ENCODE data around the gene RNGTT. TPM values are rescaled to one million over a fixed set of nuclear protein-coding genes. Genes with fewer than 3 reads are reported as not detected.

Gene RNGTT
- total and polyA plus RNA-seq, 12 donors: 3.1 to 10.9 (median 8.6) TPM

GRCh38 chr6:88661136-88661535 is 302.3 kb downstream of the RNGTT start:
- DNase-seq (no peak), ATAC-seq (no peak)
- Histone ChIP-seq H3K4me1 (no peaks in the 10 kb centered on the region), H3K9me3 (peaks cover 0 to 73% (median 23%) of the 10 kb centered on the region in 11 donors), H3K27ac (no peak overlapping the region), H3K27me3 (no peaks in the 10 kb centered on the region), H3K4me3 (no peak overlapping the region), H3K36me3 (peaks cover 0 to 12% (median 0%) of the 10 kb centered on the region in 9 donors)
- intact Hi-C loops (cut with DNase I): no loop called here
- 93 to 96% methylated on average over 6 of the region's 6 CpGs for WGBS, 2 donors
- TF ChIP-seq, protein P1, sequence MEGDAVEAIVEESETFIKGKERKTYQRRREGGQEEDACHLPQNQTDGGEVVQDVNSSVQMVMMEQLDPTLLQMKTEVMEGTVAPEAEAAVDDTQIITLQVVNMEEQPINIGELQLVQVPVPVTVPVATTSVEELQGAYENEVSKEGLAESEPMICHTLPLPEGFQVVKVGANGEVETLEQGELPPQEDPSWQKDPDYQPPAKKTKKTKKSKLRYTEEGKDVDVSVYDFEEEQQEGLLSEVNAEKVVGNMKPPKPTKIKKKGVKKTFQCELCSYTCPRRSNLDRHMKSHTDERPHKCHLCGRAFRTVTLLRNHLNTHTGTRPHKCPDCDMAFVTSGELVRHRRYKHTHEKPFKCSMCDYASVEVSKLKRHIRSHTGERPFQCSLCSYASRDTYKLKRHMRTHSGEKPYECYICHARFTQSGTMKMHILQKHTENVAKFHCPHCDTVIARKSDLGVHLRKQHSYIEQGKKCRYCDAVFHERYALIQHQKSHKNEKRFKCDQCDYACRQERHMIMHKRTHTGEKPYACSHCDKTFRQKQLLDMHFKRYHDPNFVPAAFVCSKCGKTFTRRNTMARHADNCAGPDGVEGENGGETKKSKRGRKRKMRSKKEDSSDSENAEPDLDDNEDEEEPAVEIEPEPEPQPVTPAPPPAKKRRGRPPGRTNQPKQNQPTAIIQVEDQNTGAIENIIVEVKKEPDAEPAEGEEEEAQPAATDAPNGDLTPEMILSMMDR (IDR thresholded peaks at IDR 0.05): no peak

GRCh38 chr6:88655586-88655985 is 307.8 kb downstream of the RNGTT start:
- DNase-seq (no peak), ATAC-seq (no peak)
- TF ChIP-seq, protein P1 (IDR thresholded peaks at IDR 0.05): no peak
- H3K27ac ChIP-seq: no peak overlapping the region
- intact Hi-C loops (cut with DNase I): no loop called here
- peaks cover 0 to 42% (median 19%) of the 10 kb centered on the region in 11 donors for H3K9me3 ChIP-seq
- peaks cover 0 to 12% (median 0%) of the 10 kb centered on the region in 9 donors for H3K36me3 ChIP-seq
- no peaks in the 10 kb centered on the region for H3K27me3 ChIP-seq
- no peaks in the 10 kb centered on the region for H3K4me1 ChIP-seq
- no peak overlapping the region for H3K4me3 ChIP-seq

- Histone ChIP-seq H3K4me1 (no peaks in the 10 kb centered on the region), H3K27ac (no peak overlapping the region), H3K36me3 (peaks cover 0 to 12% (median 0%) of the 10 kb centered on the region in 9 donors), H3K27me3 (no peaks in the 10 kb centered on the region), H3K4me3 (no peak overlapping the region), H3K9me3 (peaks cover 0 to 25% (median 3%) of the 10 kb centered on the region in 11 donors)
- DNase-seq: no peak
- TF ChIP-seq, protein P1 (IDR thresholded peaks at IDR 0.05): no peak
- intact Hi-C loops (cut with DNase I): no loop called here
- ATAC-seq: no peak
- 84 to 86% methylated on average over 4 of the region's 4 CpGs for WGBS, 2 donors
These were observed 309.5 kb downstream of the RNGTT start for GRCh38 chr6:88653936-88654335.

DNA sequence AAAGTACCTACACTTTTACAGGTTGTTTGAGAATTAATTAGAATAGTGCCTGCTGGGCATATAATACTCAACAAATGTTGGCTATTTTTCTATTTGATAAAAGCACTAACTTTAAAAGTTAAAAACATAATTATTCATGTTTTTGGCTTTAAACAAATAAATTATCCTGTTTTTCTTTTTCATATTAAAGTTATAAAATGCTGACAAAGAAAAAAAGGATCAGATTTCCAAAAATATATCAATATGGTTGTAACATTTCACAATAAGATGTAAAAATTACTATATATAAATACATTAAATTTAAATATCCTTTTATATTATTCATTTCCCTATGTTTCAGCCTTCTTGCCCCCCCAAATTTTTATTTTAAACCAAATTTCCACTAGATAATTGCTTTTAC is 312.0 kb downstream of the RNGTT start:
- ATAC-seq (no peak), DNase-seq (no peak)
- intact Hi-C loops (cut with DNase I): no loop called here
- TF ChIP-seq, protein P1 (IDR thresholded peaks at IDR 0.05): no peak
- Histone ChIP-seq H3K4me3 (no peak overlapping the region), H3K27me3 (no peaks in the 10 kb centered on the region), H3K36me3 (no peaks in the 10 kb centered on the region), H3K4me1 (no peaks in the 10 kb centered on the region), H3K27ac (no peak overlapping the region), H3K9me3 (peaks cover 0 to 4% (median 0%) of the 10 kb centered on the region in 11 donors)

Measured in heart right ventricle (tissue), 16 donors.